Measurements from ENCODE around the gene TNFAIP8. TPM values are rescaled to one million over a fixed set of nuclear protein-coding genes. Genes with fewer than 3 reads are reported as not detected.
"Not testable (repeated sequence)": the region's sequence is repeated elsewhere in the genome, so short reads cannot be mapped to it uniquely, and the experiment has no call there.

The TNFAIP8 gene
- total RNA-seq, 1 experiment from 2014 or later: 16.5 TPM

DNA sequence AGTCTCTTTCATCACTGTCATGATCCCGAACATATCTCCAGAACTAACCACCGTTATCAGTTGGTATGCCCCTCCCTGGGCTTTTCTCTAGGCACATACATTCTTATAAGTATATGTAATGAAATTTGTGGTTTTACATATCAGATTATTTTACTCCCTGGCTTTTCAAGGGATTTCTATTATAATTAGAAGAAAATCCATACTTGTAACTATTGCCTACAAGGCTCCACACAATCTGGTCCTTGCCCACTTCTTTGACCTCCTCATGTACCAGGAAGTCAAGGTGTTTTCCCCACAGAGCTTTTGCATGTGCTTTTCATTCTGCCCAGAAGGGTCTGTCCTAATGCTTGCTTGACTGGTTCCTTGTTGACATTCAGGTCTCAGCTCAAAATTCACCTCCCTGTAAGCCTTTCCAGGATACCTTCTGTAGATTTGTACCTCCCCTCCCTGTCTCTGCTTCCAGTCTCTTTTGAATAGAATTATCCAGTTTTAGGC lies 62.8 kb downstream of the TNFAIP8 start:
- DNase-seq (ENCODE audit: low spot score): peak; percentile 41

DNA sequence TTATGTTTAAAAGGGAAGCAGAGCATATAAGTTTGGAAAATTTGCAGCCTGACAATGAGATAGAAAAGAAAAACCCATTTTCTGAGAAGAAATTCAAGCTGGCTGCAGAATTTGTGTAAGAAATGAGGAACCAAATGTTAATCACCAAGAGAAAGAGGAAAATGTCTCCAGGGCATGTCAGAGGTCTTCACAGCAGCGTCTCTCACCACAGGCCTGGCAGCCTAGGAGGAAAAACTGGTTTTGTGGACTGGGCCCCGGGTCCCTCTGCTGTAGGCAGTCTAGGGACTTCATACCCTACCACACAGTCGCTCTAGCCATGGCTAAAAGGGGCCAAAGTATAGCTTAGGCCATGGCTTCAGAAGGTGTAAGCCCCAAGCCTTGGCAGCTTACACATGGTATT lies 64.3 kb downstream of the TNFAIP8 start:
- DNase-seq (ENCODE audit: low spot score): no peak

DNA sequence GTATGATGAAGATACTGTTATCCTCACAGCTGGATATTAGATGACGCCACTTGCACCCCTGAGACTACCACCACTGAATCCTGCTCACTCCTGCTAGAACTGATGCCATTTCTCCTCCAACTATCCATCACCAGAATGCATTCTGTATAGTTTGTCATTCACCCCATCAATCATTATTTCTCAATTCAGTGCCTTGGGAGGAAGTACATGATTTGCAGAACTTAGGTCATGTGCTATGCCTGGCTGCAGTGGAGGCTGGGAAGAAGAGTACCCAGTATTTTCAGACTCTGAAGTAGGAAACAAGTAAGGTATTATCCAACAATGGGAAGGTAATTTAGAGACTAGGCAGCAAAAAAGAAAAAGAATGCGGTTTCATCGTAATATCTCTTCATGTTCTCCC lies 70.2 kb downstream of the TNFAIP8 start:
- DNase-seq (ENCODE audit: low spot score): no peak

DNA sequence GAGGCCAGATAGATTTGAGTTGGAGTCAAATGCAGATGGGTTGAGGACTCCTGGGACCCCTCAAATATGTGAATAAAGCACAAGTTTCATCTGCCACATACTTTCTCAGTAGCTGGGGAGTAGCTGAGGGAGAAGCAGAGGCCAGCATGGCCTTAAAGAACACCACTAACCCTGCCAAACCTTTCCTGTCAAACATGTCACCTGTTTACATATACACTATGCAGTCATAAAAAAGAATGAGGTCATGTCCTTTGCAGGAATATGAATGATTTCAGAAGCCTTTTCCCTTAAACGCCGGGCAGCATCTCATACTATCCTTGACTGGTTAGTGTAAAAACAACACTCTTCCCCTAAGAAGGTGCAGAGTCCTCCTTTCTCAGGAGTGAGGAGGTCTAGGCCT lies 71.2 kb downstream of the TNFAIP8 start:
- no peak for DNase-seq (ENCODE audit: low spot score)

DNA sequence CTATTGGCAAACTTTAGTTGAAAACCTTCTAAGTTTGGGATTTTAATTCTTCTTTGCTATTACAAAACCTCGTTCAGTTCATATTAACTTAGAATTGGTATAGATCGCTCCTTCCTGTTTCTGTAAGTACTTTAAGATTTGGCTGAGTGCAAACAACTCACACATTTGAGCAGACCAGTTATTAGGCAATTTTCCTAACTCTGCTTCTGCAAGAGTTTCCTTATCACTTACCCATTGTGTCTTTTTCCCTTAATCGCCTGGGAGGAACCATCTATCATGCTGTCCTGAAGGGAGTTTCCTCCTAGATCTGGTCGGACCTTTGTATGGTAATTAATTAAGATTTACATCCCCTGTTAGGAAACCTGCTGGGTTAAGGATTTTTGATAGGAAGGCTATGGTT lies 71.8 kb downstream of the TNFAIP8 start:
- not testable (repeated sequence) for DNase-seq (ENCODE audit: low spot score)

DNA sequence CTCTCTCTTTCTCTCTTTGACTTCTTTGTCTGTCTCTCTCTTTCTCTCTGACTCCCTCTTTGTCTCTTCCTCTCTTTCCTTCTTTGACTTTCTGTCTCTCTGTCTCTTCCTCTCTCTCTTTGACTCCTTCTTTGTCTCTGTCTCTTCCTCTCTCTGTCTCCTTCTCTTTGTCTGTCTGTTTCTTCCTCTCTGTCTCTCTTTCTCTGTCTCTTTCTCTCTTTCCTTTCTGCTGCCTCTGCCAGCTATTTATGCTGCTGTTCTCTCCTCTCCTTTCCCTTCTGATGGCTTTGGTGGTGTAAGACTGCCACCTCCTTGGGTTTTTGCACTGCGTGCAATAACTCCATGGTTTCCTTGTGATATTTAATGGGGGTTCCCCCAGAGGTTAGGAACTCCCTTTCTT lies 72.3 kb downstream of the TNFAIP8 start:
- not testable (repeated sequence) for DNase-seq (ENCODE audit: low spot score)

DNA sequence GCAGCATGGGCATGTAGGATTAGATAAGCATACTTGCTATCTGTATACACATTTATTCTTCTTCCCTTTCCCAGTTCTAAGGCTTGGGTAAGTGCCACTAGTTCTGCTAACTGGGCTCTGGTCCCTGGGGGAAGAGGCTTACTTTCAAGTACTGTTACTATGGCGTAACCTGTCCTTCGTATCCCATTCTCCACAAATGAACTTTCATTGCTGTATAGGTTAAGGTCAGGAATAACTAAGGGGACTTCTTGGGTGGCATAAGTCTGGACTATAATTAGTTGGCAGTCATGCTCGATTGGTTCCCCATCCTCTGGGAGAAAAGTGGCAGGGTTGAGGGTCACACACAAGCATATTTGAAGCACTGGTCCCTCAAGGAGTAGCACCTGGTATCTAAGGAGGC lies 72.8 kb downstream of the TNFAIP8 start:
- not testable (repeated sequence) for DNase-seq (ENCODE audit: low spot score)

DNA sequence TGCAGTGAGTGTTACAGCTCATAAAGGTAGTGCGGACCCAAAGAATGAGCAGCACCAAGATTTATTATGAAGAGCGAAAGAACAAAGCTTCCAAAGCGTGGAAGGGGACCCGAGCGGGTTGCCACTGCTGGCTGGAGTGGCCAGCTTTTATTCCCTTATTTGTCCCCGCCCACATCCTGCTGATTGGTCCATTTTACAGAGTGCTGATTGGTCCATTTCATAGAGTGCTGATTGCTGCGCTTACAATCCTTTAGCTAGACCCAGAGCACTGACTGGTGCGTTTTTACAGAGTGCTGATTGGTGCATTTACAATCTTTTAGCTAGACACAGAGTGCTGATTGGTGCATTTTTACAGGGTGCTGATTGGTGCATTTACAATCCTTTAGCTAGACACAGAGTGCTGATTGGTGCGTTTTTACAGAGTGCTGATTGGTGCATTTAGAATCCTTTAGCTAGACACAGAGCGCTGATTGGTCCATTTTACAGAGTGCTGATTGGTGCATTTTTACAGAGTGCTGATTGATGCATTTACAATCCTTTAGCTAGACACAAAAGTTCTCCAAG lies 76.9 kb downstream of the TNFAIP8 start:
- DNase-seq (ENCODE audit: low spot score): not testable (repeated sequence)

DNA sequence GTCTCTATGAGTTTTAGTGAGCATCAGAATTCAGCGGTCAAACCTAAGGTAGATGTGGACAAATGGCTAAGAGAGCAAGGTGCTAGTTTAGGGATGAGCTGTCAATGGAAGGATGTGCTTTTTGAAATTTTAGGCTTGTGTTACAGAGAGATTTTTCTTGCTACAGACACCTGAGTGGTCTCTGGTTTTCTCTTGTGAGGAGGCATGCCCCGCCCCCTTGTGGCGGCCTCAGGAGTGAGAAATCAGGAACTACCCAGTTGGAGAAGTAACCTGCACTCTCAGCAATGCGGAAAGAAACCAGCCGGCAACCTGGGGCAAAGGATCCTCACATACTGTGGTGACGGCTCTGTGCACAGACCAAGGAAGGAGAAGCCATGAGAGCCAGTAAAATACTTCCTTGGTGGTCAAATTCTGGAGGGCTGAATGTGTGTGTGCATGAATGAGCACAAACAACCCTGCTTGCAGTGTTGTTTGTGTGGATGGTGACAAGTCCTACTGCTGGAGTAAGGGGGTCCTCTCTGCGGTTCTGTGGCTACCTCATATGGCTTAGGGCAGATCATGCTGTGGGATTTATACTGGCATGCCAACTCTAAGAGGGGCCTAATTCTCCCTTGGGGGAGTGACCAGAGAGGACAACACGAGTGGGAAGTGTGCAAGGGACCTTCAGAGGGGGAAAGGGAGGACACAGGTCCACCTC lies 79.8 kb downstream of the TNFAIP8 start:
- peak; percentile 57 for DNase-seq (ENCODE audit: low spot score)

DNA sequence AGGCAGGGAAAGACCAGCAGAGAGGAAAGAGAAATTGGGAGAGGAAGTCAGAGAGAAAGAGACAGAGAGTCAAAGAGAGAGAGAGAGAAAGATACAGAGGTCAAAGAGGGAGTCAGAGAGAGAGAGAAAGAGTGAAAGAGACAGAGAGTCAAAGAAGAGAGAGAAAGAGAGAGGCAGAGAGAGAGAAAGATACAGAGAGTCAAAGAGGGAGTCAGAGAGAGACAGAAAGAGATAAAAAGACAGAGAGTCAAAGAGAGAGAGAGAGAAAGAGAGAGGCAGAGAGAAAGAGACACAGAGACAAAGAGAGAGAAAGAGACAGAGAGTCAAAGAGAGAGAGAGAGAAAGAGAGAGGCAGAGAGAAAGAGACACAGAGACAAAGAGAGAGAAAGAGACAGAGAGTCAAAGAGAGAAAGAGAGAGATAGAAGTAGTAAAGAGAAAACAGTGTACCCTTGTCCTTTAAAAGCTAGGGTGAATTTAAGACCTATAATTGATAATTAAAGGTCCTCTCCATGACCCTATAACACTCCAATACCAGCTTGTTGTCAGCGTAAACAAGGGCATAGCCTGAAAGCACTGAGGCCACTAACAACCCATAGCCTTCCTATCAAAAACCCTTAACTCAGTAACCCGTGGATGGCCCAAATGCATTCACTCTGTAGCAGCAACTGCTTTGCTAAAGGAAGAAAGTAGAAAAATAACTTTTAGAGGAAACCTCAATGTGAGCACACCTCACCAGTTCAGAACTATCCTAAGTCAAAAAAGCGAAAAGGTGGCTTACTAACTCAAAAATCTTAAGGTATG lies 82.2 kb downstream of the TNFAIP8 start:
- DNase-seq (ENCODE audit: low spot score): not testable (repeated sequence)

DNA sequence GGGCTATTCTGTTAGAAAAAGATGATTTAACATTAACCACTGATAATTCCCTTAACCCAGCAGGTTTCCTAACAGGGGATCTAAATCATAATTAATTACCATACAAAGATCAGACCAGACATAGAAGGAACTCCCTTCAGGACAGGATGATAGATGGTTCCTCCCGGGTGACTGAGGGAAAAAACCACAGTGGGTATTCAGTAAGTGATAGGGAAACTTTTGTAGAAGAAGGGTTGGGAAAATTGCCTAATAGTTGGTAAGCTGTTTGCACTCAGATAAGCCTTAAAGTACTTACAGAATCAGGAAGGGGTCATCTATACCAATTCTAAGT lies 82.7 kb downstream of the TNFAIP8 start:
- not testable (repeated sequence) for DNase-seq (ENCODE audit: low spot score)

DNA sequence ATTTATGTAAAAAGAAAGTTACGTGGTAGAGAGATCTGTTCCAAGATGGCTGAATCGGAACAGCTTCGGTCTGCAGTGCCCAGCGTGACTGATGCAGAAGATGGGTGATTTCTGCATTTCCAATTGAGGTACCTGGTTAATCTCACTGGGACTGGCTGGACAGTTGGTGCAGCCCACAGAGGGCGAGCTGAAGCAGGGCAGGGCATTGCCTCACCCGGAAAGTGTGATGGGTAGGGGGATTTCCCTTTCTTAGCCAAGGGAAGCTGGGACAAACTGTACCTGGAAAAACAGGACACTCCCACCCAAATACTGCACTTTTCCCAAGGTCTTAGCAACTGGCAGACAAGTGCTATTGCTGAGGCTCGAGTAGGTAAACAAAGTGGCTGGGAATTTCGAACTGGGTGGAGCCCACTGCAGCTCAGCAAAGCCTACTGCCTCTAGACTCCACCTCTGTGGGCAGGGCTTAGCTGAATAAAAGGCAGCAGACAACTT lies 83.4 kb downstream of the TNFAIP8 start:
- DNase-seq (ENCODE audit: low spot score): no peak

DNA sequence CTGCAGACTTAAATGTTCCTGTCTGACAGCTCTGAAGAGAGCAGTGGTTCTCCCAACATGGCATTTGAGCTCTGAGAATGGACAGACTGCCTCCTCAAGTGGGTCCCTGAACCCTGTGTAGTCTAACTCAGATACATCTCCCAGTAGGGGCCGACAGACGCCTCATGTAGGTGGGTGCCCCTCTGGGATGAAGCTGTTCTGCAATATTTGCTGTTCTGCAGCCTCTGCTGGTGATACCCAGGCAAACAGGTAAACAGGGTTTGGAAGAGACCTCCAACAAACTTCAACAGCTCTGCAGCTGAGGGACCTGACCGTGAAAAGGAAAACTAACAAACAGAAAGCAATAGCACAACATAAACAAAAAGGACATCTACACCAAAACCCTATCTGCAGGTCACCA lies 83.8 kb downstream of the TNFAIP8 start:
- DNase-seq (ENCODE audit: low spot score): not testable (repeated sequence)

DNA sequence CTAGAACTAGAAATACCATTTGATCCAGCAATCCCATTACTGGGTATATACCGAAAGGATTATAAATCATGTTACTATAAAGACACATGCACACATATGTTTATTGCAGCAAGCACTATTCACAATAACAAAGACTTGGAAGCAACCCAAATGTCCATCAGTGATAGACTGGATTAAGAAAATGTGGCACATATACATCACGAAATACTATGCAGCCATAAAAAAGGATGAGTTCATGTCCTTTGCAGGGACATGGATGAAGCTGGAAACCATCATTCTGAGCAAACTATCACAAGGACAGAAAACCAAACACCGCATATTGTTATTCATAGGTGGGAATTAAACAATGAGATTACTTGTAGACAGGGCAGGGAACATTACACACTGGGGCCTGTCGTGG lies 88.8 kb downstream of the TNFAIP8 start:
- DNase-seq (ENCODE audit: low spot score): not testable (repeated sequence)

DNA sequence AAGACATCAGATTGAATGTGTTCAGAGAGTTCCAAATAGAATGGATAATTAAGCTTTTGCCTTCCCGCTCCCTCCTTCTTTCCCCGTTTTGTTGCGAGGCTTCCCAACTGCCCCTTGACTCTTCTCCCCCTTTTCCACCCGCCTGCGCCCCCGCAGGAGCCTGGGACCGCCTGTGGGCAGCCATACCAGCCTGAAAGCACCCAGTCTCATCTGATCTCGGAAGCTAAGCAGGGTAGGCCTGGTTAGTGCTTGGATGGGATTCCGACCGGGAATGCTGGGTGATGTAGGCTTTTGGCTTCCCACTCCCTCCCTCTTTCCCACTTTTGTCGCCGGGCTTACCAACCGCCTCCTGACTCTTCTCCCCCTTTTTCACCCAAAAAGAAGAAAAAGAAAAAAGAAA lies 89.7 kb downstream of the TNFAIP8 start:
- no peak for DNase-seq (ENCODE audit: low spot score)

Other genes with a start within 250 kb of the TNFAIP8 start
- 319 and 381 TPM in 2 replicates for gene HSD17B4, start 96.5 kb downstream of the TNFAIP8 start, total RNA-seq (2014; rRNA removed; shearing (Covaris generic))